ENCODE results near the gene PTPRD. TPM values are rescaled to one million over a fixed set of nuclear protein-coding genes. Genes with fewer than 3 reads are reported as not detected.

PTPRD gene
- total RNA-seq, 1 donor from 2014 or later, result 136 TPM

- H3K36me3 ChIP-seq, result no peaks in the 10 kb centered on the region
- TF ChIP-seq EZH2phosphoT487 (IDR thresholded peaks at IDR 0.05) (no peak), CTCF (IDR thresholded peaks at IDR 0.05) (peak; percentile 46)
- no peak overlapping the region for H3K27ac Mint-ChIP-seq
- no peaks in the 10 kb centered on the region for H3F3A ChIP-seq (ENCODE audit: low read depth)
- no peaks in the 10 kb centered on the region for H3K27me3 Mint-ChIP-seq (ENCODE audit: insufficient read depth, low read depth)
- no peak overlapping the region for H3K4me2 ChIP-seq
- no peaks in the 10 kb centered on the region for H3K9me3 Mint-ChIP-seq
- H3K4me3 Mint-ChIP-seq, result no peak overlapping the region
- no peak overlapping the region for H3K4me3 ChIP-seq
- H2AFZ ChIP-seq (replicated peaks), result no peak overlapping the region
- peak; percentile 6 for DNase-seq (ENCODE audit: low spot score)
- no peaks in the 10 kb centered on the region for H3K36me3 Mint-ChIP-seq
- H3K4me1 Mint-ChIP-seq, result no peaks in the 10 kb centered on the region
- no peaks in the 10 kb centered on the region for H3K9me3 ChIP-seq (ENCODE audit: low read depth)
- H3K27ac ChIP-seq, result no peak overlapping the region
- no peaks in the 10 kb centered on the region for H4K20me1 ChIP-seq (ENCODE audit: low read depth)
- H3K4me1 ChIP-seq, result no peaks in the 10 kb centered on the region
- H3K27me3 ChIP-seq, result no peaks in the 10 kb centered on the region
- no peak overlapping the region for H3K9ac ChIP-seq
- H3K79me2 ChIP-seq (ENCODE audit: low read depth), result no peaks in the 10 kb centered on the region
These were observed 86.8 kb downstream of the PTPRD start for GRCh38 chr9:10525972-10526371.

GRCh38 chr9:10523164-10523563, 89.6 kb downstream of the PTPRD start:
- H3K36me3 Mint-ChIP-seq, result no peaks in the 10 kb centered on the region
- Histone ChIP-seq H3F3A (ENCODE audit: low read depth) (no peaks in the 10 kb centered on the region), H3K4me3 (no peak overlapping the region), H4K20me1 (ENCODE audit: low read depth) (no peaks in the 10 kb centered on the region), H3K9me3 (ENCODE audit: low read depth) (no peaks in the 10 kb centered on the region), H3K27me3 (no peaks in the 10 kb centered on the region), H3K4me2 (no peak overlapping the region), H3K79me2 (ENCODE audit: low read depth) (no peaks in the 10 kb centered on the region), H3K4me1 (no peaks in the 10 kb centered on the region), H2AFZ (replicated peaks) (no peak overlapping the region), H3K9ac (no peak overlapping the region), H3K36me3 (no peaks in the 10 kb centered on the region), H3K27ac (no peak overlapping the region)
- no peak for DNase-seq (ENCODE audit: low spot score)
- no peaks in the 10 kb centered on the region for H3K27me3 Mint-ChIP-seq (ENCODE audit: insufficient read depth, low read depth)
- no peaks in the 10 kb centered on the region for H3K4me1 Mint-ChIP-seq
- H3K4me3 Mint-ChIP-seq, result no peak overlapping the region
- TF ChIP-seq EZH2 (IDR thresholded peaks at IDR 0.05), result no peak
- no peak for TF ChIP-seq EZH2phosphoT487 (IDR thresholded peaks at IDR 0.05)
- no peak for TF ChIP-seq CTCF (IDR thresholded peaks at IDR 0.05)
- H3K9me3 Mint-ChIP-seq, result no peaks in the 10 kb centered on the region
- no peak overlapping the region for H3K27ac Mint-ChIP-seq

GRCh38 chr9:10512144-10512543, 100.7 kb downstream of the PTPRD start:
- no peaks in the 10 kb centered on the region for H3K36me3 ChIP-seq
- no peak overlapping the region for H3K9ac ChIP-seq
- Mint-ChIP-seq H3K27me3 (ENCODE audit: insufficient read depth, low read depth) (no peaks in the 10 kb centered on the region), H3K4me1 (no peaks in the 10 kb centered on the region), H3K9me3 (peaks cover 4% of the 10 kb centered on the region), H3K36me3 (no peaks in the 10 kb centered on the region), H3K4me3 (no peak overlapping the region), H3K27ac (no peak overlapping the region)
- no peaks in the 10 kb centered on the region for H4K20me1 ChIP-seq (ENCODE audit: low read depth)
- H3K79me2 ChIP-seq (ENCODE audit: low read depth), result no peaks in the 10 kb centered on the region
- no peak for TF ChIP-seq EZH2phosphoT487 (IDR thresholded peaks at IDR 0.05)
- TF ChIP-seq CTCF (IDR thresholded peaks at IDR 0.05), result no peak
- TF ChIP-seq EZH2 (IDR thresholded peaks at IDR 0.05), result no peak
- H3F3A ChIP-seq (ENCODE audit: low read depth), result no peaks in the 10 kb centered on the region
- no peaks in the 10 kb centered on the region for H3K27me3 ChIP-seq
- peaks cover 7% of the 10 kb centered on the region for H3K9me3 ChIP-seq (ENCODE audit: low read depth)
- H3K4me1 ChIP-seq, result no peaks in the 10 kb centered on the region
- no peak overlapping the region for H2AFZ ChIP-seq (replicated peaks)
- no peak overlapping the region for H3K27ac ChIP-seq
- no peak for DNase-seq (ENCODE audit: low spot score)
- H3K4me2 ChIP-seq, result no peak overlapping the region
- no peak overlapping the region for H3K4me3 ChIP-seq

- H3K4me1 Mint-ChIP-seq, result no peaks in the 10 kb centered on the region
- no peak overlapping the region for H3K27ac Mint-ChIP-seq
- Histone ChIP-seq H3K4me1 (no peaks in the 10 kb centered on the region), H2AFZ (replicated peaks) (no peak overlapping the region), H3K27me3 (no peaks in the 10 kb centered on the region), H3K9me3 (ENCODE audit: low read depth) (no peaks in the 10 kb centered on the region), H3K79me2 (ENCODE audit: low read depth) (no peaks in the 10 kb centered on the region), H3K4me2 (no peak overlapping the region), H3F3A (ENCODE audit: low read depth) (no peaks in the 10 kb centered on the region), H3K4me3 (no peak overlapping the region), H4K20me1 (ENCODE audit: low read depth) (no peaks in the 10 kb centered on the region), H3K27ac (no peak overlapping the region), H3K36me3 (no peaks in the 10 kb centered on the region), H3K9ac (no peak overlapping the region)
- H3K36me3 Mint-ChIP-seq, result no peaks in the 10 kb centered on the region
- H3K4me3 Mint-ChIP-seq, result no peak overlapping the region
- peaks cover 2% of the 10 kb centered on the region for H3K9me3 Mint-ChIP-seq
- TF ChIP-seq CTCF (IDR thresholded peaks at IDR 0.05) (no peak), EZH2 (IDR thresholded peaks at IDR 0.05) (no peak)
- no peaks in the 10 kb centered on the region for H3K27me3 Mint-ChIP-seq (ENCODE audit: insufficient read depth, low read depth)
- DNase-seq (ENCODE audit: low spot score), result no peak
These were observed 123.9 kb downstream of the PTPRD start for GRCh38 chr9:10488937-10489336.

All from neural progenitor cell (in vitro differentiated cells).